Esophagus squamous epithelium (tissue), 5 donors: ENCODE measurements around the gene GPN3. TPM values are rescaled to one million over a fixed set of nuclear protein-coding genes. Genes with fewer than 3 reads are reported as not detected.
A peak's percentile ranks its signal among the peaks of the same experiment; 100 is the strongest.

Experiments
- DNase-seq: peaks from one replicate; lab custom pipeline; 2025; lab: John Stamatoyannopoulos, UW
- H3K27ac ChIP-seq, 4 donors: fragments of 200-600 bp; sonication (generic); one replicate each; pipeline ENCODE4 v1.5.1; 2016 to 2019; ENCODE audit warnings: mild to moderate bottlenecking in 1 of 4
- H3K27me3 ChIP-seq, 4 donors: fragments of 200-600 bp; sonication (generic); 1 replicate in 3 of 4; 2 replicates in 1 of 4; pipeline versions ENCODE4 v1.5.1 to v1.6.0; 2017 to 2021; ENCODE audit warnings: antibody characterized with exemption in 1 of 4
- H3K36me3 ChIP-seq, 3 donors: fragments of 200-600 bp; sonication (generic); one replicate each; pipeline ENCODE4 v1.5.1; 2016 to 2019
- H3K4me1 ChIP-seq, 3 donors: fragments of 200-600 bp; sonication (generic); one replicate each; pipeline ENCODE4 v1.5.1; 2017 to 2019
- H3K4me3 ChIP-seq, 4 donors: fragments of 200-600 bp; sonication (generic); 1 replicate in 3 of 4; 2 replicates in 1 of 4; pipeline ENCODE4 v1.5.1; 2016 to 2019; ENCODE audit warnings: mild to moderate bottlenecking in 2 of 4, moderate library complexity in 1 of 4
- H3K9me3 ChIP-seq, 3 donors: fragments of 200-600 bp; sonication (generic); one replicate each; pipeline ENCODE4 v1.5.1; 2016 to 2019
- POLR2A ChIP-seq, 4 donors: fragments of 450-650 bp; IDR thresholded peaks; one replicate each; pipeline ENCODE4 v1.6.1; 2017; ENCODE audit warnings: antibody characterized with exemption in 4 of 4, mild to moderate bottlenecking in 4 of 4, moderate library complexity in 3 of 4
- WGBS, 2 donors: methylation state at CpG; one replicate each; pipeline ENCODE4 v1.1.5; 2018; 5-methylcytosine and 5-hydroxymethylcytosine counted together
- intact Hi-C: fragments of 100-400 bp; cut with DNase I; formaldehyde crosslinking; loops from one replicate; pipeline ENCODE4 v1.15.0; 2022
- total RNA-seq, 4 donors: library from RNA; depleted of rRNA; stranded (reverse); fragments of >200 nt; gene quantifications; one replicate each; pipeline ENCODE4 v1.1.0, GENCODE V29; 2016
- TF ChIP-seq, protein P1 (sequence below), 6 experiments: fragments of 450-650 bp in 4 of 6; fragments of 200-600 bp in 2 of 6; sonication (generic) in 2 of 6; IDR thresholded peaks; one replicate each; pipeline ENCODE4 v1.5.1; 2016 to 2019; ENCODE audit warnings: antibody characterized with exemption in 6 of 6, mild to moderate bottlenecking in 4 of 6, moderate library complexity in 4 of 6
- donor health status: DM: yes; HTN: yes; CAD: no.

The GPN3 gene
- total RNA-seq: 10 to 100 TPM in 3 of 4 donors, 1 to 10 TPM in 1; 5.5 to 27.1 (median 12.9) TPM

DNA sequence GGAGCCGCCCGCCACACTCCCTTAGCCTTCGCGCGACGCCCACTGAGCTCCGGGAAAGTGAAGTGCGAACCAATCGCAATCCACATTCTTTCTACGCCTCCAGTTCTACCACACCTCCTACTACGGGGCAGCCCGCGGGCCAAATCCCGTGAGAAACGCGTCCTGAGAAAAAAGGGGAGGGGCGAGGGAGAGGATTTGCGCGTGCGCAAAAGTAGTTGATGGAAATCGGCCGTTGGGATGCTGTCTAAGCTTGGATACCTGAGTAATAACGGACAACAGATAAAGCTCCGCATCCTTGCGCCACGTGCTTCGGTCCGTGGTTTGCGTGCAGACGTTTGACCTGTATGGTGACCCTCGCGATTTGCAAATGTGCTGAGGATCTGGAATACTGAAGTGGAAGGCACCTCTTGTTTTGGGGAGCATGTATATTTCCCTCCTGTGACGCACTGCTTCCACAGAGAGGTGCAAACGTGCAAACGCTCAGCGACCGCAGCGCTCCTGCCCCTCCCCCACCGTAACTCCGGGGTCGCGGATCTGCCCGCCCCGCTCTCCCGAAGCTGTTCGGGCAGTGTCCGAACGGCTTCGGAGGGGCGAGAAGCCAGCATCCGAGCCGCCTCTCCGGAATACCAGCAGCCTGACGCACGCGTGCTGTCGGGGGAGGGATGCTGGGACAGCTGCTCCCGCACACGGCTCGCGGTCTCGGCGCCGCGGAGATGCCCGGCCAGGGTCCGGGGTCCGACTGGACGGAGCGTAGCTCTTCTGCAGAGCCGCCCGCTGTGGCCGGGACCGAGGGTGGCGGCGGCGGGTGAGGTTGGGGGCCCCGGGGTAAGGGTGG is at the start of gene GPN3, which contains the start of gene FAM216A:
Gene GPN3, minus strand, starts transcription at position 44 of the 835 bp plus-strand sequence. CDS start 54 bp downstream, outside the sequence.
Gene FAM216A, plus strand, starts transcription at position 632 of the 835 bp plus-strand sequence. Its CDS starts 31 bp downstream, at position 663.
- intact Hi-C loops: no loop called here
- Histone ChIP-seq H3K4me1 (peaks cover 14 to 36% (median 17%) of the 10 kb centered on the region in 3 donors), H3K27me3 (no peaks in the 10 kb centered on the region), H3K9me3 (no peaks in the 10 kb centered on the region), H3K4me3 (peak within 1 kb of the TSS; percentile 70 to 80 (median 76)), H3K27ac (peak within 1 kb of the TSS; percentile 90 to 97 (median 93)), H3K36me3 (peaks cover 0 to 19% (median 0%) of the 10 kb centered on the region in 3 donors)
- peak; percentile 71 for DNase-seq
- 0% methylated on average over 12 to 23 of the region's 78 CpGs for WGBS, 2 donors
- TF ChIP-seq, protein P1, sequence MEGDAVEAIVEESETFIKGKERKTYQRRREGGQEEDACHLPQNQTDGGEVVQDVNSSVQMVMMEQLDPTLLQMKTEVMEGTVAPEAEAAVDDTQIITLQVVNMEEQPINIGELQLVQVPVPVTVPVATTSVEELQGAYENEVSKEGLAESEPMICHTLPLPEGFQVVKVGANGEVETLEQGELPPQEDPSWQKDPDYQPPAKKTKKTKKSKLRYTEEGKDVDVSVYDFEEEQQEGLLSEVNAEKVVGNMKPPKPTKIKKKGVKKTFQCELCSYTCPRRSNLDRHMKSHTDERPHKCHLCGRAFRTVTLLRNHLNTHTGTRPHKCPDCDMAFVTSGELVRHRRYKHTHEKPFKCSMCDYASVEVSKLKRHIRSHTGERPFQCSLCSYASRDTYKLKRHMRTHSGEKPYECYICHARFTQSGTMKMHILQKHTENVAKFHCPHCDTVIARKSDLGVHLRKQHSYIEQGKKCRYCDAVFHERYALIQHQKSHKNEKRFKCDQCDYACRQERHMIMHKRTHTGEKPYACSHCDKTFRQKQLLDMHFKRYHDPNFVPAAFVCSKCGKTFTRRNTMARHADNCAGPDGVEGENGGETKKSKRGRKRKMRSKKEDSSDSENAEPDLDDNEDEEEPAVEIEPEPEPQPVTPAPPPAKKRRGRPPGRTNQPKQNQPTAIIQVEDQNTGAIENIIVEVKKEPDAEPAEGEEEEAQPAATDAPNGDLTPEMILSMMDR (IDR thresholded peaks at IDR 0.05): peak in 2 of 6 experiments; percentile 2 to 35
- peak in 2 of 4 donors; percentile 52 to 74 for TF ChIP-seq POLR2A (IDR thresholded peaks at IDR 0.05)

DNA sequence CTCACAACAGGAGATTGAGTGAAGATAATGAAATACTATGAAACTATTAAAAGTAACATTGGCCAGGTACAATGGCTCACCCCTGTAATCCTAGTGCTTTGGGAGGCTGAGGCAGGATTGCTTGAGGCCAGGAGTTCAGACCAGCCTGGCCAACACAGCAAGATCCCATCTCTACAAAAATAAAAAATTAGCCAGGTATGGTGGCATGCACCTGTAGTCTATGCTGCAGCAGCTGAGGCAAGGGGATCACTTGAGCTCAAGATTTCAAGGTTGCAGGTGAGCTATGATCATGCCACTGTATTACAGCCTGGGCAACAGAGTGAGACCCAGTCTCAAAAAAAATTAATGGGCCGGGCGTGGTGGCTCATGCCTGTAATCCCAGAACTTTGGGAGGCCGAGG is 48.9 kb upstream of the GPN3 start:
- Histone ChIP-seq H3K9me3 (no peaks in the 10 kb centered on the region), H3K4me3 (no peak overlapping the region), H3K27me3 (no peaks in the 10 kb centered on the region), H3K27ac (no peak overlapping the region), H3K36me3 (no peaks in the 10 kb centered on the region), H3K4me1 (peaks cover 0 to 7% (median 0%) of the 10 kb centered on the region in 3 donors)
- TF ChIP-seq POLR2A (IDR thresholded peaks at IDR 0.05): no peak
- TF ChIP-seq, protein P1 (IDR thresholded peaks at IDR 0.05): no peak
- intact Hi-C loops: loop anchor here (10.0 kb wide), 1 partner anchor 62 kb away; the partner anchor contains the start of gene ARPC3
- DNase-seq: no peak
- 84 to 91% methylated on average over 3 of the region's 3 CpGs for WGBS, 2 donors

DNA sequence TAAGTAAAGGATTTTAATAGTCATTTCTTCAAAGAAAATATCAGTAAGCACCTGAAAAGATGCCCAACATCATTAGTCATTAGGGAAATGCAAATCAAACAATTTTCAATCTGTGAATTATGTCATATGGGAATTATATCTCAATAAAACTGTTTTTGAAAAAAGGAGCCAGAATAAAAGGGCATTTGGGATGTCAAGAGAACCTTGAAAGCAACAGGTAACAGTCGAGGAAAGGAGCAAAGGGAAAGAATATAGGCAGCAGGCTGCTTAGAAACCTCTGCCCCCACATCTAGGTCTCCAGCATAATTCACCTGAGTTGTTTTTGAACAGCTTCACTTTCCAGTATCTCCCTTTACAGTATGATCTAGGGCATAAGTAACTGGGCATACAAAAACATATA is 46.3 kb upstream of the GPN3 start:
- DNase-seq: no peak
- Histone ChIP-seq H3K4me1 (peaks cover 0 to 7% (median 0%) of the 10 kb centered on the region in 3 donors), H3K27me3 (no peaks in the 10 kb centered on the region), H3K9me3 (no peaks in the 10 kb centered on the region), H3K36me3 (no peaks in the 10 kb centered on the region), H3K27ac (no peak overlapping the region), H3K4me3 (no peak overlapping the region)
- TF ChIP-seq, protein P1 (IDR thresholded peaks at IDR 0.05): no peak
- no peak for TF ChIP-seq POLR2A (IDR thresholded peaks at IDR 0.05)
- intact Hi-C loops: loop anchor here (5.0 to 10.0 kb wide), 2 partner anchors 60 to 88 kb away; partner anchors contain the start of gene ARPC3
- 48 to 63% methylated on average over 1 of the region's 1 CpG for WGBS, 2 donors

DNA sequence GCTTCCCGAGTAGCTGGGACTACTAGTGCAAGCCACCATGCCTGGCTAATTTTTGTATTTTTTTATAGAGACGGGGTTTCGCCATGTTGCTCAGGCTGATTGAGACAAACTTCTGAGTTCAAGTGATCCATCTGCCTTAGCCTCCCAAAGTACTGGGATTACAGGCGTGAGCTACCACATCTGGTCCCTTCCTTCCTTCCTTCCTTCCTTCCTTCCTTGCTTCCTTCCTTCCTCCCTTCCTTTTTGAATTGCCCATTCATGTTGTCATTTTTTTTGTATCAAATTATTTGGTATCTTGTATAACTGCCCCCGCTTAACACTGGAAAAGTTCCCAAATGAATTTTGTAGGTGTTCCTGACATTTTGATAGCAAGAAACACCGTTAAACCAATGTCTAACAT is 45.8 kb upstream of the GPN3 start:
- 65 to 81% methylated on average over 6 of the region's 6 CpGs for WGBS, 2 donors
- no peak for DNase-seq
- Histone ChIP-seq H3K36me3 (no peaks in the 10 kb centered on the region), H3K27me3 (no peaks in the 10 kb centered on the region), H3K9me3 (no peaks in the 10 kb centered on the region), H3K4me3 (no peak overlapping the region), H3K4me1 (peaks cover 0 to 7% (median 0%) of the 10 kb centered on the region in 3 donors), H3K27ac (no peak overlapping the region)
- intact Hi-C loops: loop anchor here (5.0 to 10.0 kb wide), 2 partner anchors 59 to 88 kb away; partner anchors contain the start of gene ARPC3
- TF ChIP-seq POLR2A (IDR thresholded peaks at IDR 0.05): no peak
- TF ChIP-seq, protein P1 (IDR thresholded peaks at IDR 0.05): no peak
